HT-29 (cell line): ENCODE results near the gene CCDC39. TPM values are rescaled to one million over a fixed set of nuclear protein-coding genes. Genes with fewer than 3 reads are reported as not detected.

ENCODE experiments used
- small RNA-seq: library from RNA; depleted of rRNA; stranded (forward); fragments of <200 nt; gene quantifications from one replicate; pipeline ENCODE3, GENCODE V24; 2014
- total RNA-seq: library from RNA; depleted of rRNA; stranded (reverse); fragments of >200 nt; shearing (Covaris generic); gene quantifications from 2 replicates; pipeline ENCODE4 v1.2.3, GENCODE V29; 2014; rRNA removed

The CCDC39 gene
- total RNA-seq, 1 experiment from 2014 or later: not detected

Small RNA genes lying within 50 kb of the gene (small RNA-seq; reads per million reads assigned to genes)
- gene AC068298.1 (not detected), gene RNU6-486P (not detected)

Other genes starting within 250 kb of the CCDC39 start
- gene TTC14, start 77.3 kb downstream of the CCDC39 start, total RNA-seq: 12.8 and 13.1 TPM in 2 replicates
- gene FXR1, start 233.2 kb upstream of the CCDC39 start, total RNA-seq: 44.9 and 54.4 TPM in 2 replicates